Endodermal cell (in vitro differentiated cells): ENCODE data around the gene IQUB. TPM values are rescaled to one million over a fixed set of nuclear protein-coding genes. Genes with fewer than 3 reads are reported as not detected.
"Not testable (repeated sequence)": the region's sequence is repeated elsewhere in the genome, so short reads cannot be mapped to it uniquely, and the experiment has no call there.

Experiments used
- DNase-seq: peaks from one replicate; pipeline ENCODE4 v3.0.0-alpha.2; 2017
- H3K27ac ChIP-seq: 2 replicates; pipeline ENCODE4 v1.5.1; 2013; ENCODE audit warnings: mild to moderate bottlenecking, low read depth, low read length, moderate library complexity
- H3K27me3 ChIP-seq: 2 replicates; pipeline ENCODE4 v1.6.1; 2013; ENCODE audit warnings: mild to moderate bottlenecking, low read length, moderate library complexity; ENCODE audit not compliant: insufficient read depth, control insufficient read depth, poor library complexity, severe bottlenecking
- H3K36me3 ChIP-seq: 2 replicates; pipeline ENCODE4 v1.7.0; 2013; ENCODE audit warnings: mild to moderate bottlenecking, low read length, moderate library complexity; ENCODE audit not compliant: control insufficient read depth, insufficient read depth
- H3K4me1 ChIP-seq: one replicate; pipeline ENCODE4 v1.7.0; 2013; ENCODE audit warnings: low read length; ENCODE audit not compliant: control insufficient read depth, insufficient read depth
- H3K4me3 ChIP-seq: 2 replicates; pipeline ENCODE4 v1.5.1; 2013; ENCODE audit warnings: mild to moderate bottlenecking, low read length, moderate library complexity
- H3K9ac ChIP-seq: 2 replicates; pipeline ENCODE4 v1.6.1; 2013; ENCODE audit warnings: mild to moderate bottlenecking, low read length, moderate library complexity; ENCODE audit not compliant: poor library complexity, severe bottlenecking; ENCODE audit errors: extremely low read depth
- H3K9me3 ChIP-seq: 2 replicates; pipeline ENCODE4 v1.6.1; 2013; ENCODE audit warnings: mild to moderate bottlenecking, low read length, moderate library complexity; ENCODE audit not compliant: control insufficient read depth
- H3K27ac Mint-ChIP-seq: 2 replicates; pipeline ENCODE4 v1.8.0; 2020; ENCODE audit warnings: mixed read lengths
- H3K27me3 Mint-ChIP-seq: 2 replicates; pipeline ENCODE4 v1.8.0; 2021; ENCODE audit warnings: mild to moderate bottlenecking, mixed read lengths; ENCODE audit not compliant: insufficient read depth
- H3K36me3 Mint-ChIP-seq: 2 replicates; pipeline ENCODE4 v1.8.0; 2020; ENCODE audit warnings: low read depth, mixed read lengths
- H3K4me1 Mint-ChIP-seq: 2 replicates; pipeline ENCODE4 v1.8.0; 2020; ENCODE audit warnings: mixed read lengths
- H3K4me3 Mint-ChIP-seq: 2 replicates; pipeline ENCODE4 v1.8.0; 2020; ENCODE audit warnings: mild to moderate bottlenecking, moderate library complexity, mixed read lengths
- H3K9me3 Mint-ChIP-seq: 2 replicates; pipeline ENCODE4 v1.8.0; 2020; ENCODE audit warnings: mild to moderate bottlenecking, mixed read lengths
- CTCF ChIP-seq: fragments of 200-600 bp; sonication (generic); conservative IDR thresholded peaks from 2 replicates; pipeline ENCODE4 v1.5.0; 2021; ENCODE audit warnings: antibody characterized with exemption, mild to moderate bottlenecking
- WGBS, 2 experiments: methylation state at CpG; one replicate each; pipeline versions ENCODE4 v1.1.5 to v1.1.7; 2013; ENCODE audit warnings: missing lambda C conversion rate in 2 of 2, mixed read lengths in 1 of 2; ENCODE audit not compliant: insufficient coverage in 1 of 2, insufficient read length in 1 of 2; 5-methylcytosine and 5-hydroxymethylcytosine counted together
- total RNA-seq, 2 donors: library from RNA; stranded (reverse); fragmentation: NEBNext Ultra II Directional in 1 of 2; extraction: Animal tissue kit (Norgen Biotek cat#: 25700) in 1 of 2; gene quantifications; 2 replicates in 1 of 2; 3 replicates in 1 of 2; pipeline ENCODE4 v1.2.1, GENCODE V29; 2021

Gene IQUB
- total RNA-seq, 2 donors from 2014 or later = 0.88 to 2.1 TPM

- Mint-ChIP-seq H3K36me3 (no peaks in the 10 kb centered on the region), H3K27me3 (no peaks in the 10 kb centered on the region), H3K4me1 (no peaks in the 10 kb centered on the region), H3K27ac (no peak overlapping the region), H3K4me3 (no peak overlapping the region), H3K9me3 (no peaks in the 10 kb centered on the region)
- DNase-seq = no peak
- no peak for TF ChIP-seq CTCF
- Histone ChIP-seq H3K4me3 (no peak overlapping the region), H3K27ac (no peak overlapping the region), H3K4me1 (no peaks in the 10 kb centered on the region), H3K9me3 (no peaks in the 10 kb centered on the region), H3K36me3 (no peaks in the 10 kb centered on the region), H3K27me3 (no peaks in the 10 kb centered on the region), H3K9ac (no peak overlapping the region)
- WGBS, 2 experiments = no CpG with 5 or more reads among the region's 1 CpG
These were observed 49.2 kb downstream of the IQUB start for GRCh38 chr7:123485187-123485586.

- no peak overlapping the region for H3K27ac ChIP-seq
- no CpG with 5 or more reads among the region's 2 CpGs for WGBS, 2 experiments
- Mint-ChIP-seq H3K4me1 (no peaks in the 10 kb centered on the region), H3K36me3 (no peaks in the 10 kb centered on the region), H3K9me3 (no peaks in the 10 kb centered on the region), H3K27me3 (no peaks in the 10 kb centered on the region), H3K4me3 (no peak overlapping the region), H3K27ac (no peak overlapping the region)
- no peak for TF ChIP-seq CTCF
- no peak overlapping the region for H3K9ac ChIP-seq
- no peaks in the 10 kb centered on the region for H3K4me1 ChIP-seq
- H3K27me3 ChIP-seq = no peaks in the 10 kb centered on the region
- no peaks in the 10 kb centered on the region for H3K9me3 ChIP-seq
- no peak for DNase-seq
- H3K36me3 ChIP-seq = no peaks in the 10 kb centered on the region
- no peak overlapping the region for H3K4me3 ChIP-seq
These were observed 50.2 kb downstream of the IQUB start for GRCh38 chr7:123484199-123484598.

- Histone ChIP-seq H3K27ac (no peak overlapping the region), H3K27me3 (no peaks in the 10 kb centered on the region), H3K9me3 (no peaks in the 10 kb centered on the region), H3K4me3 (no peak overlapping the region), H3K4me1 (no peaks in the 10 kb centered on the region), H3K36me3 (no peaks in the 10 kb centered on the region), H3K9ac (no peak overlapping the region)
- Mint-ChIP-seq H3K27ac (no peak overlapping the region), H3K9me3 (peaks cover 7% of the 10 kb centered on the region), H3K4me3 (no peak overlapping the region), H3K36me3 (no peaks in the 10 kb centered on the region), H3K4me1 (no peaks in the 10 kb centered on the region), H3K27me3 (no peaks in the 10 kb centered on the region)
- WGBS, 2 experiments = 87 to 90% methylated on average over 3 of the region's 3 CpGs
- no peak for DNase-seq
- TF ChIP-seq CTCF = no peak
These were observed 54.3 kb downstream of the IQUB start for GRCh38 chr7:123480107-123480506.

GRCh38 chr7:123478056-123478455 is 56.3 kb downstream of the IQUB start:
- not testable (repeated sequence) for H3K27me3 ChIP-seq, H3K27me3 Mint-ChIP-seq, H3K4me3 ChIP-seq, DNase-seq, H3K4me1 Mint-ChIP-seq, H3K27ac ChIP-seq, H3K9ac ChIP-seq, H3K36me3 ChIP-seq, H3K4me3 Mint-ChIP-seq, H3K36me3 Mint-ChIP-seq, H3K4me1 ChIP-seq, H3K27ac Mint-ChIP-seq, H3K9me3 Mint-ChIP-seq, H3K9me3 ChIP-seq
- 100% methylated on average over 1 of the region's 1 CpG for WGBS, 2 experiments
